ENCODE results near the gene EVC2. TPM values are rescaled to one million over a fixed set of nuclear protein-coding genes. Genes with fewer than 3 reads are reported as not detected.
"Not testable (repeated sequence)": the region's sequence is repeated elsewhere in the genome, so short reads cannot be mapped to it uniquely, and the experiment has no call there.

EVC2 gene
- total RNA-seq, 1 experiment from 2014 or later: 0.15 TPM

DNA sequence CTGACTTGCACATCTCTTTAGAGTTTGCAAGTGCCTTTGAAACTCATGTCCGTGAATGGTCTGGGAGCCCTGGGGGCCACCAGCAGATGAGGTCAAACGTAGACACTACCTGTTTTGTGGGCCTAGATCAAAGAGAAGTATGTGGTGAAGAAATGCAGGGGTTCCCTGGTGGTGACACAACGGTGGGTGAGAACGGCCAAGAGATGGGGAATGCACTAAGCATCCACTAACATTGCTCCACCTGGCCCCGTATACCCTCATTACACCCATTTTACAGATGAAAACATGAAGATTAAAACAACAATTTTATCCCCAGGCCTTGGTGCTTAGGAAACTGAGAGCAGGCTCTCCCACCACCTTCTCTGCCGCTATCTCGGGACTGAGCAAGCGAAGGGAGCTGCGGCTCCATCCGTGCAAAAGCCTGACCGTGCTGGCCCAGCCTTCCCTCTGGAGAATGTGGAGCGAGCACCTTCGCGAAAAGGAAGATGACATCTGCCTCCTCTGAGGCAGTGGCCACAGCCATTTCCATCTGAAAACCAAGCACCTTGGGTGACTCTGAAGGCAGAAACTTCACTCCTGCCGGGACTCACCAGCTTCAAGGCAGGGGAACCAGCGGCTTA is 91.9 kb downstream of the EVC2 start:
- Histone ChIP-seq H3K9me2 (replicated peaks; ENCODE audit: insufficient read depth, low read length) (no peaks in the 10 kb centered on the region), H3K4me1 (ENCODE audit: low read length) (no peaks in the 10 kb centered on the region), H3K36me3 (ENCODE audit: insufficient read depth, low read length) (no peaks in the 10 kb centered on the region), H3K4me3 (ENCODE audit: low read length) (no peak overlapping the region), H3K79me2 (ENCODE audit: low read length) (no peaks in the 10 kb centered on the region), H3K4me2 (ENCODE audit: low read depth, low read length, poor library complexity, severe bottlenecking) (no peak overlapping the region), H2AFZ (ENCODE audit: low read length) (no peak overlapping the region), H3K27ac (ENCODE audit: low read length) (no peak overlapping the region), H3K9ac (ENCODE audit: low read length) (no peak overlapping the region), H3K27me3 (ENCODE audit: low read length) (no peaks in the 10 kb centered on the region), H3K9me3 (ENCODE audit: low read length) (no peaks in the 10 kb centered on the region), H4K20me1 (ENCODE audit: insufficient read depth, low read depth, low read length) (no peaks in the 10 kb centered on the region)
- DNase-seq: no peak

GRCh38 chr4:5615496-5616075 is 92.8 kb downstream of the EVC2 start:
- no peaks in the 10 kb centered on the region for H3K9me2 ChIP-seq (replicated peaks; ENCODE audit: insufficient read depth, low read length)
- no peak overlapping the region for H2AFZ ChIP-seq (ENCODE audit: low read length)
- no peak overlapping the region for H3K27ac ChIP-seq (ENCODE audit: low read length)
- H3K4me2 ChIP-seq (ENCODE audit: low read depth, low read length, poor library complexity, severe bottlenecking): no peak overlapping the region
- H3K9ac ChIP-seq (ENCODE audit: low read length): no peak overlapping the region
- H3K4me3 ChIP-seq (ENCODE audit: low read length): no peak overlapping the region
- no peaks in the 10 kb centered on the region for H4K20me1 ChIP-seq (ENCODE audit: insufficient read depth, low read depth, low read length)
- no peaks in the 10 kb centered on the region for H3K79me2 ChIP-seq (ENCODE audit: low read length)
- H3K9me3 ChIP-seq (ENCODE audit: low read length): no peaks in the 10 kb centered on the region
- no peak for DNase-seq
- no peaks in the 10 kb centered on the region for H3K4me1 ChIP-seq (ENCODE audit: low read length)
- H3K27me3 ChIP-seq (ENCODE audit: low read length): no peaks in the 10 kb centered on the region
- H3K36me3 ChIP-seq (ENCODE audit: insufficient read depth, low read length): no peaks in the 10 kb centered on the region

- no peak overlapping the region for H2AFZ ChIP-seq (ENCODE audit: low read length)
- no peaks in the 10 kb centered on the region for H3K27me3 ChIP-seq (ENCODE audit: low read length)
- no peaks in the 10 kb centered on the region for H3K9me2 ChIP-seq (replicated peaks; ENCODE audit: insufficient read depth, low read length)
- H3K4me1 ChIP-seq (ENCODE audit: low read length): no peaks in the 10 kb centered on the region
- H3K4me3 ChIP-seq (ENCODE audit: low read length): no peak overlapping the region
- no peak overlapping the region for H3K4me2 ChIP-seq (ENCODE audit: low read depth, low read length, poor library complexity, severe bottlenecking)
- no peaks in the 10 kb centered on the region for H3K9me3 ChIP-seq (ENCODE audit: low read length)
- H3K36me3 ChIP-seq (ENCODE audit: insufficient read depth, low read length): no peaks in the 10 kb centered on the region
- H3K79me2 ChIP-seq (ENCODE audit: low read length): no peaks in the 10 kb centered on the region
- no peaks in the 10 kb centered on the region for H4K20me1 ChIP-seq (ENCODE audit: insufficient read depth, low read depth, low read length)
- no peak for DNase-seq
- H3K9ac ChIP-seq (ENCODE audit: low read length): no peak overlapping the region
- H3K27ac ChIP-seq (ENCODE audit: low read length): no peak overlapping the region
Measured at GRCh38 chr4:5611750-5612149, 96.6 kb downstream of the EVC2 start.

GRCh38 chr4:5609306-5610007 is 98.9 kb downstream of the EVC2 start:
- no peaks in the 10 kb centered on the region for H4K20me1 ChIP-seq (ENCODE audit: insufficient read depth, low read depth, low read length)
- H3K9me3 ChIP-seq (ENCODE audit: low read length): no peaks in the 10 kb centered on the region
- no peak overlapping the region for H2AFZ ChIP-seq (ENCODE audit: low read length)
- no peaks in the 10 kb centered on the region for H3K4me1 ChIP-seq (ENCODE audit: low read length)
- H3K9me2 ChIP-seq (replicated peaks; ENCODE audit: insufficient read depth, low read length): no peaks in the 10 kb centered on the region
- H3K79me2 ChIP-seq (ENCODE audit: low read length): no peaks in the 10 kb centered on the region
- H3K36me3 ChIP-seq (ENCODE audit: insufficient read depth, low read length): no peaks in the 10 kb centered on the region
- no peak overlapping the region for H3K9ac ChIP-seq (ENCODE audit: low read length)
- no peak overlapping the region for H3K4me3 ChIP-seq (ENCODE audit: low read length)
- H3K27ac ChIP-seq (ENCODE audit: low read length): no peak overlapping the region
- H3K27me3 ChIP-seq (ENCODE audit: low read length): no peaks in the 10 kb centered on the region
- DNase-seq: no peak
- H3K4me2 ChIP-seq (ENCODE audit: low read depth, low read length, poor library complexity, severe bottlenecking): no peak overlapping the region

DNA sequence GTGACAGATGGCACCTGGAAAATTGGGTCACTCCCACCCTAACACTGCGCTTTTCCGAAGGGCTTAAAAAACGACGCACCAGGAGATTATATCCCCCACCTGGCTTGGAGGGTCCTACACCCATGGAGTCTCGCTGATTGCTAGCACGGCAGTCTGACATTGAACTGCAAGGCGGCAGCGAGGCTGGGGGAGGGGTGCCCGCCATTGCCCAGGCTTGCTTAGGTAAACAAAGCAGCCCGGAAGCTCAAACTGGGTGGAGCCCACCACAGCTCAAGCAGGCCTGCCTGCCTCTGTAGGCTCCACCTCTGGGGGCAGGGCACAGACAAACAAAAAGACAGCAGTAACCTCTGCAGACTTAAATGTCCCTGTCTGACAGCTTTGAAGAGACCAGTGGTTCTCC is 114.5 kb downstream of the EVC2 start:
- not testable (repeated sequence) for H3K27ac ChIP-seq (ENCODE audit: low read length); H3K4me3 ChIP-seq (ENCODE audit: low read length); H3K9me3 ChIP-seq (ENCODE audit: low read length); H3K4me2 ChIP-seq (ENCODE audit: low read depth, low read length, poor library complexity, severe bottlenecking); H3K4me1 ChIP-seq (ENCODE audit: low read length); H3K36me3 ChIP-seq (ENCODE audit: insufficient read depth, low read length); H3K27me3 ChIP-seq (ENCODE audit: low read length); H3K9ac ChIP-seq (ENCODE audit: low read length); H3K79me2 ChIP-seq (ENCODE audit: low read length); DNase-seq; H3K9me2 ChIP-seq (replicated peaks; ENCODE audit: insufficient read depth, low read length); H4K20me1 ChIP-seq (ENCODE audit: insufficient read depth, low read depth, low read length); H2AFZ ChIP-seq (ENCODE audit: low read length)

DNA sequence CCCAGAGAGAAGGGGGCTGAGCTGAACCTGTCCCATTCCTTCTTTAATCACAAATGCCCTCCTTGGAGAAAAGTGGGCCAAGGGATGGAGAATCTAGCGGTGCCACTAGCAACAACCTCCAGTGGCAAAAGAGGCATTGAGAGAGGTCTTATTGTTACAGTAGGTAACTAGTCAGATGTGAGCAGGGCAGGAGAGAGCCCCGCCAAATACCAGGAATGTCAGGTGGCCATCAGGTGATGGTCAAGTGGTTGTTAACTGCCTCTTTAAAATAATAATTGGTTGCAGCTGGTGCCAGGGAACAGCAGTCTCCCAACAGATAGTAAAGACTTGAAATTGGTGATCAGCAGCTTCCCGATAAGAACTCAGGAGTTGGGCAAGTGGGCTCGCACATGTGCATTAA is 116.1 kb downstream of the EVC2 start:
- Histone ChIP-seq H3K4me2 (ENCODE audit: low read depth, low read length, poor library complexity, severe bottlenecking) (no peak overlapping the region), H2AFZ (ENCODE audit: low read length) (no peak overlapping the region), H3K27ac (ENCODE audit: low read length) (no peak overlapping the region), H3K36me3 (ENCODE audit: insufficient read depth, low read length) (no peaks in the 10 kb centered on the region), H3K9ac (ENCODE audit: low read length) (no peak overlapping the region), H3K79me2 (ENCODE audit: low read length) (no peaks in the 10 kb centered on the region), H3K9me3 (ENCODE audit: low read length) (no peaks in the 10 kb centered on the region), H4K20me1 (ENCODE audit: insufficient read depth, low read depth, low read length) (no peaks in the 10 kb centered on the region), H3K4me3 (ENCODE audit: low read length) (no peak overlapping the region), H3K4me1 (ENCODE audit: low read length) (no peaks in the 10 kb centered on the region), H3K27me3 (ENCODE audit: low read length) (no peaks in the 10 kb centered on the region), H3K9me2 (replicated peaks; ENCODE audit: insufficient read depth, low read length) (no peaks in the 10 kb centered on the region)
- no peak for DNase-seq

GRCh38 chr4:5589495-5589894 is 118.9 kb downstream of the EVC2 start:
- Histone ChIP-seq H3K9ac (ENCODE audit: low read length) (no peak overlapping the region), H3K9me2 (replicated peaks; ENCODE audit: insufficient read depth, low read length) (no peaks in the 10 kb centered on the region), H3K4me2 (ENCODE audit: low read depth, low read length, poor library complexity, severe bottlenecking) (no peak overlapping the region), H4K20me1 (ENCODE audit: insufficient read depth, low read depth, low read length) (no peaks in the 10 kb centered on the region), H3K4me3 (ENCODE audit: low read length) (no peak overlapping the region), H3K79me2 (ENCODE audit: low read length) (no peaks in the 10 kb centered on the region), H3K9me3 (ENCODE audit: low read length) (no peaks in the 10 kb centered on the region), H3K27ac (ENCODE audit: low read length) (no peak overlapping the region), H2AFZ (ENCODE audit: low read length) (no peak overlapping the region), H3K36me3 (ENCODE audit: insufficient read depth, low read length) (no peaks in the 10 kb centered on the region), H3K4me1 (ENCODE audit: low read length) (no peaks in the 10 kb centered on the region), H3K27me3 (ENCODE audit: low read length) (no peaks in the 10 kb centered on the region)
- DNase-seq: no peak

- H3K4me1 ChIP-seq (ENCODE audit: low read length): no peaks in the 10 kb centered on the region
- no peaks in the 10 kb centered on the region for H3K27me3 ChIP-seq (ENCODE audit: low read length)
- no peaks in the 10 kb centered on the region for H3K9me2 ChIP-seq (replicated peaks; ENCODE audit: insufficient read depth, low read length)
- no peaks in the 10 kb centered on the region for H3K79me2 ChIP-seq (ENCODE audit: low read length)
- H2AFZ ChIP-seq (ENCODE audit: low read length): no peak overlapping the region
- H3K4me2 ChIP-seq (ENCODE audit: low read depth, low read length, poor library complexity, severe bottlenecking): no peak overlapping the region
- no peak overlapping the region for H3K9ac ChIP-seq (ENCODE audit: low read length)
- H3K36me3 ChIP-seq (ENCODE audit: insufficient read depth, low read length): no peaks in the 10 kb centered on the region
- no peak overlapping the region for H3K4me3 ChIP-seq (ENCODE audit: low read length)
- no peak for DNase-seq
- no peak overlapping the region for H3K27ac ChIP-seq (ENCODE audit: low read length)
- H3K9me3 ChIP-seq (ENCODE audit: low read length): no peaks in the 10 kb centered on the region
- H4K20me1 ChIP-seq (ENCODE audit: insufficient read depth, low read depth, low read length): no peaks in the 10 kb centered on the region
Measured at GRCh38 chr4:5588046-5588445, 120.3 kb downstream of the EVC2 start.

Measured in Karpas-422 (cell line).